Lower lobe of right lung (tissue), 2 donors: ENCODE results near the gene CADPS2. TPM values are rescaled to one million over a fixed set of nuclear protein-coding genes. Genes with fewer than 3 reads are reported as not detected.

Experiments
- ATAC-seq, 2 donors: fragments of 200-7000 bp; cut with Tn5 transposase; one replicate each; pipeline ENCODE4 v1.9.1; 2020 to 2022; ENCODE audit warnings: mild to moderate bottlenecking in 2 of 2, moderate library complexity in 2 of 2
- DNase-seq: peaks from one replicate; pipeline ENCODE4 v3.0.0-alpha.2; 2020
- H3K27ac ChIP-seq: fragments of 200-600 bp; one replicate; pipeline ENCODE4 v1.8.0; 2022
- H3K27me3 ChIP-seq: fragments of 200-600 bp; one replicate; pipeline ENCODE4 v1.8.0; 2022; ENCODE audit warnings: low read depth
- H3K36me3 ChIP-seq: fragments of 200-600 bp; one replicate; pipeline ENCODE4 v1.8.0; 2022; ENCODE audit warnings: mild to moderate bottlenecking
- H3K4me1 ChIP-seq: fragments of 200-600 bp; one replicate; pipeline ENCODE4 v1.8.0; 2022
- H3K4me3 ChIP-seq: fragments of 200-600 bp; one replicate; pipeline ENCODE4 v1.8.0; 2022; ENCODE audit warnings: mild to moderate bottlenecking
- H3K9me3 ChIP-seq: fragments of 200-600 bp; one replicate; pipeline ENCODE4 v1.8.0; 2022
- intact Hi-C: fragments of 100-400 bp; cut with DNase I; formaldehyde crosslinking; loops from one replicate; pipeline ENCODE4 v1.11.0; 2022
- total RNA-seq: library from RNA; stranded (reverse); fragmentation: NEBNext Ultra II Directional; extraction: Animal tissue kit (Norgen Biotek cat#: 25700); gene quantifications from one replicate; pipeline ENCODE4 v1.2.1, GENCODE V29; 2021
- TF ChIP-seq, protein P1 (sequence below): fragments of 200-600 bp; IDR thresholded peaks from one replicate; pipeline ENCODE4 v1.8.0; 2022; ENCODE audit warnings: antibody characterized with exemption, mild to moderate bottlenecking
- donor health status: DM: no; HTN: yes; CAD: no; lungs with severe emphysema.

The CADPS2 gene
- total RNA-seq, 1 donor from 2014 or later: 41.1 TPM

DNA sequence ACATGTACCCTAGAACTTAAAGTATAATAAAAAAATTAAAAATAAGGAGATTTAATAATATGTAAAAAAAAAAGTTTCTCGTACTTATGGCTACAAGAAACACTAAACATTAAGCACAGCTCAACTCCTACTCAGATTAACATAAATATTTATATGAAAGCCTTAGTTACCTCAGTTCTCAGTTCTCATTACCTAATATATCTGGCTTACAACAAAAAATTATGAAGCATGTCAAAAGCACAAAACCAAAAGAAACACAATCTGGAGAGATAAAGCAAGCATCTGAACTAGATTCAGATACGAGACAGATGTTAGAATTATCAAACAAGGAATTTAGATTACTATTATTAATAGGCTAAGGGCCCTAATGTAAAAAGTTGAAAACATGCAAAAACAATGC lies 227.4 kb downstream of the CADPS2 start:
- H3K4me3 ChIP-seq: no peak overlapping the region
- DNase-seq (no peak), ATAC-seq (no peak)
- H3K27me3 ChIP-seq: no peaks in the 10 kb centered on the region
- TF ChIP-seq, protein P1, sequence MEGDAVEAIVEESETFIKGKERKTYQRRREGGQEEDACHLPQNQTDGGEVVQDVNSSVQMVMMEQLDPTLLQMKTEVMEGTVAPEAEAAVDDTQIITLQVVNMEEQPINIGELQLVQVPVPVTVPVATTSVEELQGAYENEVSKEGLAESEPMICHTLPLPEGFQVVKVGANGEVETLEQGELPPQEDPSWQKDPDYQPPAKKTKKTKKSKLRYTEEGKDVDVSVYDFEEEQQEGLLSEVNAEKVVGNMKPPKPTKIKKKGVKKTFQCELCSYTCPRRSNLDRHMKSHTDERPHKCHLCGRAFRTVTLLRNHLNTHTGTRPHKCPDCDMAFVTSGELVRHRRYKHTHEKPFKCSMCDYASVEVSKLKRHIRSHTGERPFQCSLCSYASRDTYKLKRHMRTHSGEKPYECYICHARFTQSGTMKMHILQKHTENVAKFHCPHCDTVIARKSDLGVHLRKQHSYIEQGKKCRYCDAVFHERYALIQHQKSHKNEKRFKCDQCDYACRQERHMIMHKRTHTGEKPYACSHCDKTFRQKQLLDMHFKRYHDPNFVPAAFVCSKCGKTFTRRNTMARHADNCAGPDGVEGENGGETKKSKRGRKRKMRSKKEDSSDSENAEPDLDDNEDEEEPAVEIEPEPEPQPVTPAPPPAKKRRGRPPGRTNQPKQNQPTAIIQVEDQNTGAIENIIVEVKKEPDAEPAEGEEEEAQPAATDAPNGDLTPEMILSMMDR: no peak
- intact Hi-C loops: no loop called here
- H3K27ac ChIP-seq: no peak overlapping the region
- no peaks in the 10 kb centered on the region for H3K9me3 ChIP-seq
- H3K36me3 ChIP-seq: no peaks in the 10 kb centered on the region
- H3K4me1 ChIP-seq: no peaks in the 10 kb centered on the region

DNA sequence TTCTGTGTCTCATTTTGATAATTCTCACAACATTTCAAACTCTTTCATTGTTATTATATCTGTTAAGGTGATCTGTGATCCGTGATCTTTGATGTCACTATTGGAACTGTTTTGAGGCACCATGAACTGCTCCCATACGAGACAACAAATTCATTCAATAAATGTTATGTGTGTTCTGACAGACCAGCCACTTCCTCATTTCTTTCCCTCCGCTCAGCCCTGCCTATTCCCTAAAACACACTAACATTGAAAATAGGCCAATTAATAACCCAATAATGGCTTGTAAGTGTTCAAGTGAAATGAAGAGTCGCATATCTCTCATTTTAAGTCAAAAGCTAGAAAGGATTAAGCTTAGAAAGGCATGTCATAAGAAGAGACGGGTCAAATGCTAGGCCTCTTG lies 232.6 kb downstream of the CADPS2 start:
- TF ChIP-seq, protein P1: no peak
- Histone ChIP-seq H3K4me3 (no peak overlapping the region), H3K27ac (no peak overlapping the region), H3K4me1 (peaks cover 6% of the 10 kb centered on the region), H3K36me3 (no peaks in the 10 kb centered on the region), H3K27me3 (no peaks in the 10 kb centered on the region), H3K9me3 (no peaks in the 10 kb centered on the region)
- DNase-seq (no peak), ATAC-seq (no peak)
- intact Hi-C loops: no loop called here

DNA sequence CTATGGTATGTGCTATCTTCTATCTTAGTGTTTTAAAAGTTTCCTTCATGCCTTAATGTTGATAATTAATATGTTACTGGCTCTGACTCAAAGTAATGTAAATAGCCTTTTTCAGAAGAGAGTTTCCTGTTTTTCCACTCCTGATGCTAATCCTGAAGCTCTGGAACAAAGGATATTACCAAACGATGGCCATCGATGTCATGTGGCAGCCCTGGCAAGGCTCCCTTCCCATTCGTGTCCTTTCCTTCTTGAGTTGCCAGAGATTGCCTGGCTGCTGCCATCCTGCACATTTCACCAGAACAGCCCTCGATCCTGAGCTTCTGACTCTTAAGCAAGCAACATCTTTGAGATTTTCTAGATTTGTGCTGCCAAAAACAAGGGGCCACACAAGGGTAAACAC lies 233.4 kb downstream of the CADPS2 start:
- no peaks in the 10 kb centered on the region for H3K27me3 ChIP-seq
- H3K27ac ChIP-seq: no peak overlapping the region
- ATAC-seq: peak in 1 of 2 donors; percentile 31
- TF ChIP-seq, protein P1: no peak
- peaks cover 6% of the 10 kb centered on the region for H3K4me1 ChIP-seq
- H3K9me3 ChIP-seq: no peaks in the 10 kb centered on the region
- peak; percentile 46 for DNase-seq
- no peak overlapping the region for H3K4me3 ChIP-seq
- H3K36me3 ChIP-seq: no peaks in the 10 kb centered on the region
- intact Hi-C loops: no loop called here

DNA sequence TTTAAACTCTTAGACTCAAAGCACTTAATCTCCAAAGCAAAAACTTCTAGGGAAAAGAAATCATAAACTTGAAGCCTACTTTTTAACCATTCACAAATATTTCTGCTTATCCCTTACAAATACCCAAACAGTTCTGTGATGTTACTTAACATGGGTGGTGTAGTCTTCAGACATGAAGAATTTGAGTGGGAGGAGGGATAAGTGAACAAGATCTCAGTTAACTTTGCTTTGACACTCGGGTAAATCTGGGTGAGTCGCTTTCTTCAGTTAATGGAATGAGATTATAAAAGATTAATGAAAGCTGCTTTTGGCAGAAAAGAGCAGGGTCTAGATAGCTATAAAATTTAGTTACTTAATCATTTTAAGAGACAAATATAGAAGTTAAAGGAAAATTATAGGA lies 234.8 kb downstream of the CADPS2 start:
- Histone ChIP-seq H3K4me1 (peaks cover 6% of the 10 kb centered on the region), H3K4me3 (no peak overlapping the region), H3K27me3 (no peaks in the 10 kb centered on the region), H3K27ac (no peak overlapping the region), H3K36me3 (no peaks in the 10 kb centered on the region), H3K9me3 (no peaks in the 10 kb centered on the region)
- TF ChIP-seq, protein P1: no peak
- ATAC-seq (no peak), DNase-seq (no peak)
- intact Hi-C loops: no loop called here

DNA sequence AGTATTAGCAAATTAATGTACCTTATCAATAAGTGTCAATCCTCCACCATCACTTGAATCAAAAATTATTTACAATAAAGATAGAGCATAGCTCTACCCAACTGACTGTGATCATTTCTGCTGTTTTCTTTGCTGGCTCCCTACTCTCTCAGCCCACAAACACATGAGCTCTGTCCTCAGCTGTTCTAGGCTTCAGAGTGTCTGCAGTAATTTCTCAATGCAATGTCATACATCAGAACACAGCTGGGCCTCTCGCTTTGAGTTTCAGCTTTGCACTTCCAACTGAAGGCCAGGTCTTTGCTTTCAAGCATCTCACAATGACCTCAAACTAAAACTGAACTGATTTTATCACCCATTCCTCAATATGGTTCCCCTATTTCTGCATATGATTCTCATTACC lies 243.0 kb downstream of the CADPS2 start:
- no peak for DNase-seq
- H3K4me3 ChIP-seq: no peak overlapping the region

More for the DNA sequence above, 243.0 kb downstream of the CADPS2 start:
- Histone ChIP-seq H3K9me3 (no peaks in the 10 kb centered on the region), H3K36me3 (no peaks in the 10 kb centered on the region), H3K27me3 (no peaks in the 10 kb centered on the region), H3K27ac (no peak overlapping the region), H3K4me1 (no peaks in the 10 kb centered on the region)
- no peak for ATAC-seq
- TF ChIP-seq, protein P1: no peak
- intact Hi-C loops: no loop called here
